C4-2B (cell line): ENCODE measurements around the gene BMAL2.

Source experiments
- H3K27ac ChIP-seq: fragments of 450-650 bp; 2 replicates; pipeline ENCODE4 v1.5.1; 2017
- ZFX ChIP-seq: fragments of 450-650 bp; IDR thresholded peaks from 2 replicates; pipeline ENCODE4 v1.6.1; 2017
- TF ChIP-seq, protein P1 (sequence below): fragments of 450-650 bp; conservative IDR thresholded peaks from 2 replicates; pipeline ENCODE4 v1.5.1; 2017; ENCODE audit warnings: mild to moderate bottlenecking

The BMAL2 gene

DNA sequence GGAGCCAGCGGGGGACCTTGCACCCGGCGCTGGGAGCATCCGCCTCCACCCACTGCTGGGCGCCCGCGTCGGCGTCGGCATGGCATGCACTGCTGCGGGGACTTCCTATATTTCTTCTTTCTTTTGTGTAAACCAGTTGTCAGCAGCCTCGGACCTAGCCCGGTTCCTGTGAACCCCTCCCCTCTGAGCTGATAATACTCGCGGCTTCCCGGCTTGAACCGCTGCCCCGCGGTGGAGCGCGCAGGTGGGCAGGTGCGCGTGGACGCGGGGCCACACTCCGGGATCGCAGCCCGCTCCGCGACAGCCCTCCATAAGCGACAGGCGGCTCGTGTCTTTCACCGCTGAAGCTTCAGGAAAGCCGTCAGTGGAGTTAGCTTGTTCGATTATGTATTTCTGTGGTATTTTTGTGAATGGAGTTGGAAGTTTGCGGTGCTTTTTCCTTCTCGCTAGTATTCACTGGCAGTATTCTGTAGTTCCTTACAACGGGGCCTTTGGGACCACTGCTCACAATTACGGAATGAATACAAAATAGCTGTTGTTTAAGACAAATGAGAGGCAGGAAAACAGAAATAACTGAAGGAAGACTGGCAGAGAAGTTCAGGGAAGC lies 870 bp downstream of the BMAL2 start:
- no peak for TF ChIP-seq ZFX
- TF ChIP-seq, protein P1, sequence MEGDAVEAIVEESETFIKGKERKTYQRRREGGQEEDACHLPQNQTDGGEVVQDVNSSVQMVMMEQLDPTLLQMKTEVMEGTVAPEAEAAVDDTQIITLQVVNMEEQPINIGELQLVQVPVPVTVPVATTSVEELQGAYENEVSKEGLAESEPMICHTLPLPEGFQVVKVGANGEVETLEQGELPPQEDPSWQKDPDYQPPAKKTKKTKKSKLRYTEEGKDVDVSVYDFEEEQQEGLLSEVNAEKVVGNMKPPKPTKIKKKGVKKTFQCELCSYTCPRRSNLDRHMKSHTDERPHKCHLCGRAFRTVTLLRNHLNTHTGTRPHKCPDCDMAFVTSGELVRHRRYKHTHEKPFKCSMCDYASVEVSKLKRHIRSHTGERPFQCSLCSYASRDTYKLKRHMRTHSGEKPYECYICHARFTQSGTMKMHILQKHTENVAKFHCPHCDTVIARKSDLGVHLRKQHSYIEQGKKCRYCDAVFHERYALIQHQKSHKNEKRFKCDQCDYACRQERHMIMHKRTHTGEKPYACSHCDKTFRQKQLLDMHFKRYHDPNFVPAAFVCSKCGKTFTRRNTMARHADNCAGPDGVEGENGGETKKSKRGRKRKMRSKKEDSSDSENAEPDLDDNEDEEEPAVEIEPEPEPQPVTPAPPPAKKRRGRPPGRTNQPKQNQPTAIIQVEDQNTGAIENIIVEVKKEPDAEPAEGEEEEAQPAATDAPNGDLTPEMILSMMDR, result no peak
- peak overlapping the region; percentile 56 for H3K27ac ChIP-seq

DNA sequence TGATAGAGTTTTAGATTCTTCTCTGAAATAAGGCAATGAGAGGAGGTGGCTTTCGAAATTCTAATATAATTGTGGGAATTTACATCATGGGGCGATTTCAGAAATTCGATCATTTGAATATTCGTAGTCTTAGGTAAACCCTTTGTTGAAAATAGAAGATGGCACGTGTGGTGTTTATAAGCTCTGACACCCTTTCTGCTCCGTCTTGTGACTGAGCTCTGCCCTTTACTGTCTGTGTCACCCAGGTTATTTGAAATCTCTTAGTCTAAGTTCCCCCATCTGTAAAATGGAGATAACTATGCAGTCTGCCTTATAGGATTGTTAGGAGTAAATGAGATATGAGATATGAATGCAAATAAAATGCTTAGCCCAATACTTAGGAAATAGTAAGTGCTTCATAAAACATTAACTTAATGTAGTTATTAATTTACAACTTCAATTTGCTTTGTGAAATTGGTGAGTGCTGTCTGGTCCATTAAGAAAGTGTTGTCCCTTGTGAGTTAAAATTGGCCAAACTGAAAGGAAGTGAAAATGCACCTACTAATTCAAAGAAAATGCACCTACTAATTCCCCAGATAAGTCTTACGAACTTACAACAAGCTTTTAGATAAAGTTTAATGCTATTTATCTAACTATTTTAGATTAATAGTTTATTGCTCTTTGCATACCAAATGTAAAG lies 1.5 kb downstream of the BMAL2 start:
- H3K27ac ChIP-seq, result no peak overlapping the region
- TF ChIP-seq, protein P1, result no peak
- TF ChIP-seq ZFX, result no peak

DNA sequence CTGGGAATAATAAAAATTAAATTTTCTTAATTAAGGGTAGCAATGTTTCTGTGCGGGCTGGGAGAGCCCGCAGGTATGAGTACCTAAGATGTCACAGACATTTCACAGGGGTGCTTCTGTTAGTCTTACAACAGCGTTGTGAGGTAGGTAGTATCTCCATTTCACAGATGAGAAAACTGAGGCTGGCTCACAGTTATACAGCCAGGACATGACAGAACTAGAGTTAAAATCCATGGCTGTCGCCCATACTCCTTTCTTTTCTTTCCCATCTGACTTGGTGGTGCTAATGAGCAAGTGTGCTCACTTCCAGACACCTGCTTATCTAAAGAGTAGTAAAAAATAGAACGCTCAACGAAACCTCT lies 2.1 kb downstream of the BMAL2 start:
- H3K27ac ChIP-seq, result no peak overlapping the region
- TF ChIP-seq, protein P1, result no peak
- TF ChIP-seq ZFX, result no peak

DNA sequence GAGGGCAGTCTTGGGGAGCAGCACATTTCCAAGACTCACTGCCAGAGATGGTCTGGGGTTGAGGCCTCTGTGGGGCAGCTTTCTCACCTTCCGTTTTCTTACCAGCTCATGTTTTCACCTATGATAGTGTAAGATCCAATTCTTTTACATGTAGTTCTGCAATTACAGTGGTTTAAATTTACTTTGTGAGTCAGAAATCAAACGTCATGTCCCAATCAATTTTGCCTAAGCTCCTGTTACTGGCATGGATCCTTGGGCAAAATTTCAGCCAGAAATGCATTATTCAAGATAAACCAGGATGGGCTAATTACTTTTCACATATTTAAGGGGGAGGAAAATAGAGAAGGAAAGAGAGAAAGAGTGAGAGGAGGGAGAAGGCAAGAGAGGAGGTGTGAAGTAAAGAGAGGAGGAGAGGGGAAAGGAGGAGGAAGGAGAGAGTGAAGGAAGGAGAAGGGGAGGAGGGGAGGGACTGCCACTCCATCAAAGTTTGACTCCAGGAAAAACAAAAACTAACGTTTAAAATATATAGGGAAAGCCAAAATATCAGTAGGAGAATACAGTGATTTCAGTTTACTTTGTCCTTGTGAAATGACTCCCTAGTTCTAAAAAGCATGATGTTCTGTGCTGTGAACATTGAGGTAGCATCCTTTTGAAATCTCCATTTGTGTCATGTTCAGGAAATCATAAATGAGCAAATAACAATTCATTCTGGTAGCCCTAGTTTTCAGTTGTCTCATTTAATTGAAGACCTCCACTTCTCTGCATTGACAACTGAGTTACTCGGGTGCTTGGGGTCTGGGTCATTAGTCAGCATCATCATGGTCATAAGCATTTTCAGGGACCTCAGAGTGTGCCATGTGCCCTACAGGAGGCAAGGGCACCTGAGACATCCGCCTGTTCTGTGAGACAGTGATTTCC lies 3.0 kb downstream of the BMAL2 start:
- TF ChIP-seq, protein P1, result no peak

DNA sequence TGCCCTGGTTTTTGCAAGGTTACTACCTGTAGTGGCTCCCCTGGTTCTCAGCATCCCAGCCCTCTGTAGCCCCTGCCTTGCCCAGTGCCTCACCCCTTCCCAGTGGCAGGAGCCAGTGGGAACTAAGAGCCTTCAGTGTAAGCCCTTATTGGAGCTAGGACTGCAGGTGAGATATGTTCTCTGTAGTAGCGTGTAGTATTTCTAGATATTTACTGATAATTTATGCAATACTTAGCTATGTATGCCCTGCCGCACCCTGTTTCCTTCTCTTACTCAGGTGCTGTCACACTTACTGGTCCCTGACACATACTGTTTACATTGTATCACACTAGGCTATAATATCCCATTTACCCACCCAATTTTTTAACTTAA lies 3.6 kb downstream of the BMAL2 start:
- no peak for TF ChIP-seq ZFX
- TF ChIP-seq, protein P1, result no peak

More for the DNA sequence above, 3.0 kb downstream of the BMAL2 start:
- H3K27ac ChIP-seq, result no peak overlapping the region

DNA sequence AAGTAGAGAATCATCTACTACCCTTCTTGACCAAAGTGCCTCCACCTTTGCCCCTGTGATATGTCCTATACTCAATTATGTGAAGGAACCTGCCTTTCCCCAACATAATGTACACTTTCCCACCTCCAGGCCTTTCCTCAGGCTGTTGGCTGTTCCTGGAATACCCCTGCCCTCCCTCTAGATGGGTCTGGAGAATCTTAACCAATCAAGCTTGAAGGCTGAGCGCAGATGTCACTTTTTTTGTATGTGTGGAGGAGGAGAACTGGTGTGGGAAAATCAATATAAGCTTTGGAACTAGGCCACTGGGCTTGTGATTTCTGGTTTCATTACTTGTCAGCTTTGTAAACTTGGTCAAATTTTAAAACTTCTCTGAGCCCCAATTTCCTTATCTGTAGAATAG lies 4.7 kb downstream of the BMAL2 start:
- no peak overlapping the region for H3K27ac ChIP-seq
- no peak for TF ChIP-seq ZFX
- TF ChIP-seq, protein P1, result no peak

More for the DNA sequence above, 3.6 kb downstream of the BMAL2 start:
- no peak overlapping the region for H3K27ac ChIP-seq

DNA sequence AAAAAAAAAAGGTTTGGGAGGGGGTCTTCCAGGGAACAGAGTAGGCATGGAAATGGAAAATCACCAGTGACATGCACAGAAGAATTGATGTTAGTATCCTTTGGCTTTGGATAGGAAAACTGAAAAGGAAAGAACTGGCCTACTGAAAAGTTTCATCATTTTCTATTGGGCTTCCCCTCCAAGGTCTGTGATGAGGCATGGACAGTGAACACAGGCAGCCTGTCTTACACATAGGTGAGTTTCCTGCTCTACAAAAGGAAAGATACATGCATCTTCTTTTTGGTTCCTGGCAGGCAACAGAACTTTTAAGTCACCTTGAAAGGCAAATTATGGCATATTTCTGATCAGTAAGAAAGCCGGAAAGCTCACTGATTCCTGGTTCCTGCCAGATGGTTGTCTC lies 5.8 kb downstream of the BMAL2 start:
- TF ChIP-seq, protein P1, result no peak
- no peak for TF ChIP-seq ZFX
- no peak overlapping the region for H3K27ac ChIP-seq
